ENCODE results near the gene RNF208.

RNF208 gene

GRCh38 chr9:137221095-137221505 is 940 bp downstream of the RNF208 start:
- no peaks in the 10 kb centered on the region for H3K9me3 Mint-ChIP-seq
- H3K4me3 Mint-ChIP-seq: no peak overlapping the region
- peaks cover 3% of the 10 kb centered on the region for H3K4me1 Mint-ChIP-seq (ENCODE audit: low read depth)
- H3K36me3 Mint-ChIP-seq (ENCODE audit: low read depth): no peaks in the 10 kb centered on the region
- no peak overlapping the region for H3K27ac Mint-ChIP-seq
- DNase-seq (ENCODE audit: low spot score): no peak
- no peaks in the 10 kb centered on the region for H3K27me3 Mint-ChIP-seq (ENCODE audit: low read depth)

DNA sequence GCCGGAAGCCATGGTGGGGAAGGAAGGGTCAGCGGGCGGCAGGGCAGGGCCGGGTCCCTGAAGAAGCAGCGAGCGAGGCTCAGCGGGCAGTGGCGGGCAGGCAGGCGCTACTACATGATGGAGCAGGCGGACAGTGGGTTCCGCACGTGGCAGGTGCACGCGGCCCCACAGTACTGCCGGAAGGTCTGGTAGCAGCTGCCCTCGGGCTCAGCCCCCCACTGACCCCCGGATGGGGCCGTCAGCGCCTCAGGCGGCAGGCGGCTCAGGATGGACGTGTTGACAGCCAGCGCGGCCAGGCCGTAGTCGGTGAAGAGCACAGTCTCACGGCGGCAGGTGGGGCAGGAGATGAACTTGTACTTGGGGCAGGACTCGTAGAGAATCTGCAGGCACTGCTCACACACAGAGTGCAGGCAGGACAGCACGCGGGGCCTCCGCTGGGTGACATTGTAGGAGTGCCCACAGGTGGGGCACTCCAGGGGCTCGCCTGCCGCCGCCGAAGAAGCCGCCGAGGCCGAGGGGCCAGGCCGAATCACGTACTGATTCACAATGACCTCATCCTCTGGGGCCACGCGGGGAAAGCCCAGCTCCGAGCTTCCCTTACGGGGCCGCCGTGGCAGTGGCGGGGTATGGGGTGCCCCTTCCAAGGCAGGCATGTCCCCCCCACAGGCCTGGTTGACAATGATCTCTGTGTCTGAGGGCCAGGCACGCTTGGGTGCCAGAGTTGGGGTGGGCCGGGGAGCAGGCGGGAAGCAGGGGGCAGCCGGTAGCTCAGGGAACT is 1.5 kb downstream of the RNF208 start:
- Mint-ChIP-seq H3K9me3 (no peaks in the 10 kb centered on the region), H3K4me3 (peak overlapping the region; percentile 34), H3K4me1 (ENCODE audit: low read depth) (peaks cover 3% of the 10 kb centered on the region), H3K27me3 (ENCODE audit: low read depth) (no peaks in the 10 kb centered on the region), H3K36me3 (ENCODE audit: low read depth) (no peaks in the 10 kb centered on the region), H3K27ac (peak overlapping the region; percentile 20)
- DNase-seq (ENCODE audit: low spot score): no peak

GRCh38 chr9:137219757-137220316 is 2.2 kb downstream of the RNF208 start:
- Mint-ChIP-seq H3K9me3 (no peaks in the 10 kb centered on the region), H3K4me3 (peak overlapping the region; percentile 34), H3K27ac (peak overlapping the region; percentile 20), H3K36me3 (ENCODE audit: low read depth) (no peaks in the 10 kb centered on the region), H3K27me3 (ENCODE audit: low read depth) (no peaks in the 10 kb centered on the region), H3K4me1 (ENCODE audit: low read depth) (peaks cover 3% of the 10 kb centered on the region)
- no peak for DNase-seq (ENCODE audit: low spot score)

DNA sequence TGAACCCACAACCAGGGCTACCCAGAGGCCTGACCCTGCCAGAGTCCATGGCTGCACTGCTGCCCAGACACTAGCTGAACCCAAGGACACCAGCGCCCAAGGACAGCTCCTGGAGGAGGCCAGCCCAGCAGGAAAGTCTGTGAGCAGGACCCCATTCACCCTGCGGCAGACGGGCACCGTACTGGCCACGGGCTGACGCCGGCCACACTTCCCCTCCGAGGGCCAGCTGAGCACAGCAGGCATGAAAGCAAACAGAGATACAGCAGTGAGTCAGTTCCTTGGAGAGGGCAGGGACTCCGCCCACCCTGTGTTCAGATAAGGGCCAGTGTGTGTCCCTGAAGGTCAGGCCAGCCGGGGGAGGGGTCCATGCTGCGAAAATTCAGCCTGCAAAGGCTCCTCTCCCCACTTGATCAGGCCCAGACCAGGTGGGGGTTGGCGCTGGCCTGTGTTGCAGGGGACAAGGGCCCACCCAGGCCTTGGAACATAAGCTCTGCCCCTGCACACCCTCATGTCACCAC is 3.2 kb downstream of the RNF208 start:
- peak overlapping the region; percentile 15 for H3K27ac Mint-ChIP-seq
- H3K36me3 Mint-ChIP-seq (ENCODE audit: low read depth): no peaks in the 10 kb centered on the region
- no peaks in the 10 kb centered on the region for H3K9me3 Mint-ChIP-seq
- H3K4me1 Mint-ChIP-seq (ENCODE audit: low read depth): peaks cover 3% of the 10 kb centered on the region
- H3K4me3 Mint-ChIP-seq: no peak overlapping the region
- no peaks in the 10 kb centered on the region for H3K27me3 Mint-ChIP-seq (ENCODE audit: low read depth)
- DNase-seq (ENCODE audit: low spot score): no peak

DNA sequence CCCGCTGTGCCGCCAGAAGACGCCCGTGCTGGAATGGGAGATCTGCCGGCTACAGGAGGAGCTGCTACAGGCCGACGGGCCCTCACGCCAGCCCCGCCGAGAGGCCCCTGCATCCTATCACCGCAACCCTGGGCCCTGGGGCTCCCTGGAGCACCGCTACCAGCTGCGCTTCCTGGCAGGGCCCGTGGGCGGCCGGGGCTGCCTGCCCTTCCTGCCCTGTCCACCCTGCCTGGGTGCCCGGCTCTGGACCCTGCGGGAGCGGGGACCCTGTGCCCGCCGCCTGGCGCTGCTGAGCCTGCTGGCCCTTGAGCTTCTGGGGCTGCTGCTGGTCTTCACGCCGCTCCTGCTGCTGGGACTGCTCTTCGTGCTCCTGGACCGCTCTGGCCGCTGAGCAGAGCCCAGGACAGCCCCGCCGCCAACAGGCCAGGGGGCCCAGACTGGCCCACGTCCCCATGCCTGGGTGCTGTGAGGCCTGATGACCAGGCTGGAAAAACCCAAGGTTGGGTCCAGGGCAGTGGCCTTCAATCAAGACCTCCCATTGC is 3.8 kb downstream of the RNF208 start:
- H3K4me3 Mint-ChIP-seq: no peak overlapping the region
- no peaks in the 10 kb centered on the region for H3K27me3 Mint-ChIP-seq (ENCODE audit: low read depth)
- peak overlapping the region; percentile 15 for H3K27ac Mint-ChIP-seq
- H3K36me3 Mint-ChIP-seq (ENCODE audit: low read depth): no peaks in the 10 kb centered on the region
- DNase-seq (ENCODE audit: low spot score): no peak
- peaks cover 3% of the 10 kb centered on the region for H3K4me1 Mint-ChIP-seq (ENCODE audit: low read depth)
- no peaks in the 10 kb centered on the region for H3K9me3 Mint-ChIP-seq

DNA sequence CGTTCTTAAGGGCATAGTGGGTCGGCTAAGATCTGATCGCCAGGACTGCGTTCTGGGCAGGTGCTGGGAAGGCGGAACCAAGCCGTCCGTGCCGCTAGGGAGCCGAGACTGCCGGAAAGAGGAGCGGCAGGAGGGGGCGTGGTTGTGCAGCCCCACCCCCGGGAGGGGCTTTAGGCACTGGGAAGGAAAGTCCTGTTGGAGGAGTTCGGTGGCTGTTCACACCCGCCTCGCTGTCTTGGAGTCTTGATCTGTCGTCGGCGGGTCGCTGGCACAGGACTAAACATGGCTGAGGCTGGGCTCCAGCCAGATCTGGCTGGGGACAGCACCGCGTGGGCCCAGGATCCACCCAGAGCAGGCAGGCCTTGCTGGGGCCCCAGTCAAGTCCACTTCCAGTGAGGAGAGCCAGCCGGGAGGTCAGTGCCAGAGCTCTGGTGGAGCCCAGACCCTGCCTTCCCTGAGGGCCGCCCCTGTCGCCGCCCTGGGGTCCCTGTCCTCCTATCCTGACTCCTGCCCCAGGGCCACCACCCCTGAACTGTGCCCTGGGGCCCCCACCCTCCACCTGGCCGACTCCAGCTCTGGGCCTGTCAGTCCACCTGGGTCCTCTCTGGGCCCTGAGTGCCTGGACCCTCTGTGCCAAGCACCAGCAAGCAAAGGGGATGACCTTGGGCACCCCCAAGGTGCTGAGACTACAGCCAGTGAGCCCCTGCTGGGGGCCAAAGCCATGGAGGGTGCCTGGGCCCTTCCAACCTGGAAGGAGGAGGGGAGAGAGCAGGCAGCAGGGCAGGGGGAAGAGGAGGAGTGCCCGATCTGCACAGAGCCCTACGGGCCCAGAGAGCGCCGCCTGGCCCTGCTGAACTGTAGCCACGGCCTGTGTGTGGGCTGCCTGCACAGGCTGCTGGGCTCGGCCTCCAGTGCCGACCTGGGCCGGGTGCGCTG is 4.5 kb downstream of the RNF208 start:
- no peaks in the 10 kb centered on the region for H3K4me1 Mint-ChIP-seq (ENCODE audit: low read depth)
- no peak for DNase-seq (ENCODE audit: low spot score)
- H3K27ac Mint-ChIP-seq: no peak overlapping the region
- H3K4me3 Mint-ChIP-seq: no peak overlapping the region
- no peaks in the 10 kb centered on the region for H3K9me3 Mint-ChIP-seq
- peaks cover 4% of the 10 kb centered on the region for H3K36me3 Mint-ChIP-seq (ENCODE audit: low read depth)
- H3K27me3 Mint-ChIP-seq (ENCODE audit: low read depth): no peaks in the 10 kb centered on the region

DNA sequence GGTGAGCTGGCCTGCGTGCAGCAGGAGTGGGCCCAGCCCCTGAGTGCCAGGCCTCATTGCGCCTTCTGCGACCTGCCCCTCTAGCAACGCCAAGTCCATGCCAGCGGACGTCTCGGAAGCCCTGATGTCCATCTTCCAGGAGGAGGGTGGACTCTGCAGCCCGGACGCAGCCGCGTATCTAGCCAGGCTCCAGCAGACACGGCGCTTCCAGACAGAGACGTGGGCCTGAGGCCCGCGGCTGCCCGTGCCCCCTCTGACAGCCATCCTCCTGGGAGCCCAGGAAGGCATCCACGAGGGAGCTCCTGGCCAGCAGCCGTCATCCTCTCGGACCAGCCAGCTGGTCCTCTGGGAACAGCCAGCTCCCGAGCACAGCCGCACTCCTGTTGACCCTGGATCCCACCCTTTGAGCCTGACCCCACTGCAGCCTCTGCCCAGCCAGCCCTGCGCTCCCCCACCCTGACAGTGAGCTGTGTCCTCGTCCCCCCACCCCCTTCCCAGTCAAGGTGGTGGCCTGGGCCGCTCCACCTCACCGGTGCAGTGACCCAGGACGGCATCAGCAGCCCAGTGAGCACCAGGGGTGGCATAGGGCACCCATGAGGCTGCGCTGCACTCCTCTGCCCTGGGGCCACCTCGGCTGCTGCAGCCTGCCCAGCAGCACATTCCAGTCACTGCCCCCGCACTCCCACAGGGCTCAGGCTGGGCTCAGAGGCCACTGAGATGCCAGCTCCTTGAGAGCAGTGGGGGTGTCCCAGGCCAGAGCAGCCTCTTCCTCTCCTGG is 5.7 kb downstream of the RNF208 start:
- no peak overlapping the region for H3K4me3 Mint-ChIP-seq
- no peaks in the 10 kb centered on the region for H3K4me1 Mint-ChIP-seq (ENCODE audit: low read depth)
- no peaks in the 10 kb centered on the region for H3K9me3 Mint-ChIP-seq
- H3K27ac Mint-ChIP-seq: no peak overlapping the region
- no peaks in the 10 kb centered on the region for H3K27me3 Mint-ChIP-seq (ENCODE audit: low read depth)
- no peak for DNase-seq (ENCODE audit: low spot score)
- H3K36me3 Mint-ChIP-seq (ENCODE audit: low read depth): peaks cover 4% of the 10 kb centered on the region

- Mint-ChIP-seq H3K27me3 (ENCODE audit: low read depth) (no peaks in the 10 kb centered on the region), H3K4me1 (ENCODE audit: low read depth) (no peaks in the 10 kb centered on the region), H3K9me3 (no peaks in the 10 kb centered on the region), H3K36me3 (ENCODE audit: low read depth) (peaks cover 4% of the 10 kb centered on the region), H3K4me3 (no peak overlapping the region), H3K27ac (no peak overlapping the region)
- no peak for DNase-seq (ENCODE audit: low spot score)
Measured at GRCh38 chr9:137215196-137215986, 6.6 kb downstream of the RNF208 start.

GRCh38 chr9:137214620-137215019 is 7.4 kb downstream of the RNF208 start:
- Mint-ChIP-seq H3K27ac (no peak overlapping the region), H3K27me3 (ENCODE audit: low read depth) (no peaks in the 10 kb centered on the region), H3K9me3 (no peaks in the 10 kb centered on the region), H3K4me1 (ENCODE audit: low read depth) (no peaks in the 10 kb centered on the region), H3K4me3 (no peak overlapping the region), H3K36me3 (ENCODE audit: low read depth) (peaks cover 6% of the 10 kb centered on the region)
- DNase-seq (ENCODE audit: low spot score): no peak

DNA sequence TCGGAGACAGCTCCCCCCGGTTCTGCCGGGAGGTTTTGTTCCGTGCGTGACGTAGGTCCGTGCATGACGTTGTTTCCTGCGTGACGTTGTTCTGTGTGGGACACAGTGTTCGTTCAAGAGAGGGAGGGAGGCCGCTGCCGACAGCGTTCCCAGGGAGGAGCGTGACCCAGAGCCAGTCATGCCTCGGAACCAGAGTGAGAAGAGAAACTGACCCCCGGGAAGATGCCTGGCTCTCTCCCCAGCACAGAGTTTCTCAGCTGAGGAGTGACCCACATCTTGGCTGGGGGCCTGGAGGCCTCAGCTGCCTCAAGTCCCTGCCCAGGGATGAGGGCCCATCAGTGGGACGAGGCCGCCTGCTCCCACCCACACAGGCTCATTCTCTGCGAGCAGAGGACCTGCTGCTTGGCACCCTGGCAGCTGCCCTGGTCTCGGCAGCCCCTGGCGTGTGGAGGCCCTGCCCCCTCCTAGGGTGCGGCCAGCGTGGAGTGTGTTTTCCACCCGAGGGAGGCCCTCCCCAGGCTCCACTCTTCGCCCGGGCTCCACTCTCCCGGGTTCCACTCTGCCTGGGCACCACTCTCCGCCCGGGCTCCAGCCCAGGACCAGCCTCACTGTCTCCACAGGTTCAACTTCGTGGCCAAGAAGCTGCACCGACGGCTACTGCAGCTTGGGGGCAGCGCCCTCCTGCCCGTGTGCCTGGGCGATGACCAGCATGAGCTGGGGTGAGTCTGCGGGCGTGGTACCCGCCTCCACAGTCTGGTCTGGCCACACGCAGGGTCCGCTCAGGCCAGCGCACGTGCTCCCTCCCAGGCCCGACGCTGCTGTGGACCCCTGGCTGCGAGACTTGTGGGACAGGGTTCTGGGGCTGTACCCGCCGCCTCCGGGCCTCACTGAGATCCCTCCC is 8.6 kb downstream of the RNF208 start:
- DNase-seq (ENCODE audit: low spot score): no peak
- Mint-ChIP-seq H3K36me3 (ENCODE audit: low read depth) (peaks cover 9% of the 10 kb centered on the region), H3K27me3 (ENCODE audit: low read depth) (no peaks in the 10 kb centered on the region), H3K4me3 (no peak overlapping the region), H3K27ac (no peak overlapping the region), H3K9me3 (no peaks in the 10 kb centered on the region), H3K4me1 (ENCODE audit: low read depth) (no peaks in the 10 kb centered on the region)

GRCh38 chr9:137212520-137212919 is 9.5 kb downstream of the RNF208 start:
- Mint-ChIP-seq H3K4me3 (no peak overlapping the region), H3K27me3 (ENCODE audit: low read depth) (no peaks in the 10 kb centered on the region), H3K27ac (no peak overlapping the region), H3K4me1 (ENCODE audit: low read depth) (peaks cover 1% of the 10 kb centered on the region), H3K36me3 (ENCODE audit: low read depth) (peaks cover 10% of the 10 kb centered on the region), H3K9me3 (no peaks in the 10 kb centered on the region)
- DNase-seq (ENCODE audit: low spot score): no peak

- Mint-ChIP-seq H3K27me3 (ENCODE audit: low read depth) (no peaks in the 10 kb centered on the region), H3K4me3 (no peak overlapping the region), H3K4me1 (ENCODE audit: low read depth) (peaks cover 9% of the 10 kb centered on the region), H3K27ac (no peak overlapping the region), H3K36me3 (ENCODE audit: low read depth) (peaks cover 15% of the 10 kb centered on the region), H3K9me3 (no peaks in the 10 kb centered on the region)
- no peak for DNase-seq (ENCODE audit: low spot score)
Measured at GRCh38 chr9:137211532-137211931, 10.5 kb downstream of the RNF208 start.

All from T-helper 2 cell treated with Interferon-gamma antibody and Interleukin-4, amounts not matched to agents 5 μg/mL and 100 μg/mL, for 36 hours (primary cell).